HepG2 (cell line): ENCODE measurements around the gene BTRC. TPM values are rescaled to one million over a fixed set of nuclear protein-coding genes. Genes with fewer than 3 reads are reported as not detected.
A peak's percentile ranks its signal among the peaks of the same experiment; 100 is the strongest.

Experiments used
- ARID2 ChIP-seq: sonication (generic); formaldehyde crosslinking; IDR thresholded peaks from 2 replicates; pipeline ENCODE4 v1.8.1; 2022; ENCODE audit warnings: mild to moderate bottlenecking, missing genetic modification reagents, borderline replicate concordance
- CERS6 ChIP-seq: sonication (generic); formaldehyde crosslinking; IDR thresholded peaks from 2 replicates; pipeline ENCODE4 v1.5.0; 2020; ENCODE audit warnings: missing genetic modification reagents
- DNMT1 ChIP-seq: sonication (generic); formaldehyde crosslinking; IDR thresholded peaks from 2 replicates; pipeline ENCODE4 v1.5.1; 2020; ENCODE audit warnings: mild to moderate bottlenecking, missing genetic modification reagents
- GABPB1 ChIP-seq: IDR thresholded peaks from 2 replicates; pipeline ENCODE4 v1.6.1; 2016; ENCODE audit warnings: mild to moderate bottlenecking, missing genetic modification reagents, moderate library complexity, missing compliant biosample characterization
- HNRNPL ChIP-seq: fragments of 200-400 bp; formaldehyde crosslinking; IDR thresholded peaks from 2 replicates; pipeline ENCODE4 v1.6.1; 2017; ENCODE audit warnings: mild to moderate bottlenecking, low read depth, low read length
- HNRNPUL1 ChIP-seq: fragments of 200-400 bp; formaldehyde crosslinking; IDR thresholded peaks from 2 replicates; pipeline ENCODE4 v1.6.1; 2017; ENCODE audit warnings: low read depth, mild to moderate bottlenecking, low read length, moderate library complexity
- IRX3 ChIP-seq: sonication (generic); formaldehyde crosslinking; IDR thresholded peaks from 2 replicates; pipeline ENCODE4 v1.8.1; 2023; ENCODE audit warnings: mild to moderate bottlenecking, low read depth, missing genetic modification reagents, borderline replicate concordance
- MAFG ChIP-seq: sonication (generic); formaldehyde crosslinking; IDR thresholded peaks from 2 replicates; pipeline ENCODE4 v1.5.1; 2020; ENCODE audit warnings: mild to moderate bottlenecking, missing genetic modification reagents
- MTA1 ChIP-seq: sonication (generic); formaldehyde crosslinking; IDR thresholded peaks from 2 replicates; pipeline ENCODE4 v1.4.0; 2020; ENCODE audit warnings: missing genetic modification reagents, mild to moderate bottlenecking, borderline replicate concordance
- NKX3-1 ChIP-seq: sonication (generic); formaldehyde crosslinking; IDR thresholded peaks from 2 replicates; pipeline ENCODE4 v1.5.0; 2020; ENCODE audit warnings: missing genetic modification reagents
- RBM39 ChIP-seq: fragments of 200-400 bp; formaldehyde crosslinking; IDR thresholded peaks from one replicate; pipeline ENCODE4 v1.6.1; 2018; ENCODE audit warnings: antibody characterized with exemption, mild to moderate bottlenecking, low read depth, low read length; ENCODE audit not compliant: poor library complexity, severe bottlenecking
- RNF2 ChIP-seq: fragments of 450-650 bp; conservative IDR thresholded peaks from 2 replicates; pipeline ENCODE4 v1.6.1; 2016; ENCODE audit warnings: low read depth
- SAP130 ChIP-seq: IDR thresholded peaks from 2 replicates; pipeline ENCODE4 v1.6.1; 2016; ENCODE audit warnings: low read depth
- THAP8 ChIP-seq: sonication (generic); formaldehyde crosslinking; IDR thresholded peaks from 2 replicates; pipeline ENCODE4 v1.5.1; 2020; ENCODE audit warnings: missing genetic modification reagents, mild to moderate bottlenecking, borderline replicate concordance
- TMF1 ChIP-seq: sonication (generic); formaldehyde crosslinking; IDR thresholded peaks from 2 replicates; pipeline ENCODE4 v1.8.1; 2022; ENCODE audit warnings: low read depth, missing genetic modification reagents
- ZNF276 ChIP-seq: sonication (generic); formaldehyde crosslinking; IDR thresholded peaks from 2 replicates; pipeline ENCODE4 v1.4.0; 2020; ENCODE audit warnings: mild to moderate bottlenecking, low read depth, missing genetic modification reagents
- ZNF343 ChIP-seq: sonication (generic); formaldehyde crosslinking; IDR thresholded peaks from 2 replicates; pipeline ENCODE4 v1.4.0; 2020; ENCODE audit warnings: mild to moderate bottlenecking, missing genetic modification reagents
- ZNF503 ChIP-seq: sonication (generic); formaldehyde crosslinking; IDR thresholded peaks from 2 replicates; pipeline ENCODE4 v1.4.0; 2020; ENCODE audit warnings: missing genetic modification reagents
- ZNF513 ChIP-seq: sonication (generic); formaldehyde crosslinking; conservative IDR thresholded peaks from 2 replicates; pipeline ENCODE4 v1.5.0; 2020; ENCODE audit warnings: missing genetic modification reagents
- ZNF605 ChIP-seq: sonication (generic); formaldehyde crosslinking; IDR thresholded peaks from 2 replicates; pipeline ENCODE4 v1.8.0; 2022; ENCODE audit warnings: mild to moderate bottlenecking, missing genetic modification reagents
- ZNF737 ChIP-seq: sonication (generic); formaldehyde crosslinking; IDR thresholded peaks from 2 replicates; pipeline ENCODE4 v1.5.0; 2020; ENCODE audit warnings: missing genetic modification reagents, mild to moderate bottlenecking, borderline replicate concordance
- ZNF850 ChIP-seq: sonication (generic); formaldehyde crosslinking; conservative IDR thresholded peaks from 2 replicates; pipeline ENCODE4 v1.9.0; 2021; ENCODE audit warnings: mild to moderate bottlenecking, missing genetic modification reagents
- polyA plus RNA-seq, 8 experiments: library from polyadenylated mRNA; depleted of rRNA in 3 of 8; stranded (reverse) in 7 of 8; unstranded in 1 of 8; fragments of >200 nt; fragmentation: Illumina TruSeq in 4 of 8; extraction: Trizol in 4 of 8; gene quantifications; 2 replicates each; pipeline versions ENCODE4 v1.2.1 to v1.2.3, GENCODE V29; 2011 to 2016; ENCODE audit warnings: low read depth in 4 of 8, missing spikeins in 1 of 8, mixed read lengths in 1 of 8; ENCODE audit not compliant: insufficient read depth in 1 of 8
- total RNA-seq, 5 experiments: library from RNA; depleted of rRNA; stranded (reverse); fragments of >200 nt; fragmentation: Illumina TruSeq; extraction: Trizol; gene quantifications; 2 replicates each; pipeline ENCODE4 v1.2.3, GENCODE V29; 2016; ENCODE audit warnings: low read depth in 1 of 5

The BTRC gene
- total and polyA plus RNA-seq, 2 of the 13 experiments (the other 11 are each of a cell fraction or from before 2014, with no cell fraction given) = 12.0 to 14.4 TPM

- 0 out of 2 replicates have a peak, but pooled peaks have one; percentile 13 for TF ChIP-seq ZNF605 (CRISPR knock-in tag)
- TF ChIP-seq ZNF343 (CRISPR knock-in tag) = peak; percentile 62; the same call in 1 of the 2 replicates
- no peak for TF ChIP-seq RBM39
- TF ChIP-seq HNRNPUL1 = no peak
- no peak for TF ChIP-seq MAFG
- peak; percentile 99 for TF ChIP-seq SAP130 (CRISPR knock-in tag)
- TF ChIP-seq RNF2 = no peak
- no peak for TF ChIP-seq DNMT1
- peak; percentile 43; the same call in 1 of the 2 replicates for TF ChIP-seq ZNF503
- no peak for TF ChIP-seq ZNF513 (CRISPR knock-in tag)
- TF ChIP-seq ARID2 (CRISPR knock-in tag) = no peak
- TF ChIP-seq HNRNPL = no peak
- no peak for TF ChIP-seq ZNF850 (CRISPR knock-in tag)
- TF ChIP-seq THAP8 = 0 out of 2 replicates have a peak, but pooled peaks have one; percentile 11
- peak; percentile 56; the same call in 1 of the 2 replicates for TF ChIP-seq MTA1
- no peak for TF ChIP-seq CERS6 (CRISPR knock-in tag)
- TF ChIP-seq ZNF737 (CRISPR knock-in tag) = no peak
- peak; percentile 71; the same call in 1 of the 2 replicates for TF ChIP-seq NKX3-1 (CRISPR knock-in tag)
- no peak for TF ChIP-seq ZNF276 (CRISPR knock-in tag)
- TF ChIP-seq TMF1 = no peak
- peak; percentile 99 for TF ChIP-seq GABPB1 (CRISPR knock-in tag)
- TF ChIP-seq IRX3 (CRISPR knock-in tag) = no peak
These were observed 234.0 kb downstream of the BTRC start, which contains the start of the genes DPCD and POLL (continued) for GRCh38 chr10:101587725-101588653.
